Testis (tissue), 3 donors: ENCODE results near the gene RNF168. TPM values are rescaled to one million over a fixed set of nuclear protein-coding genes. Genes with fewer than 3 reads are reported as not detected.

ENCODE experiments used
- DNase-seq: peaks from one replicate; pipeline ENCODE4 v3.0.0-alpha.2; 2019
- H3K27ac ChIP-seq, 2 donors: fragments of 200-600 bp; sonication (generic); one replicate each; pipeline ENCODE4 v1.5.1; 2019
- H3K27me3 ChIP-seq: fragments of 200-600 bp; sonication (generic); one replicate; pipeline ENCODE4 v1.5.1; 2019
- H3K36me3 ChIP-seq: fragments of 200-600 bp; sonication (generic); one replicate; pipeline ENCODE4 v1.5.1; 2017; ENCODE audit warnings: low read depth; ENCODE audit errors: missing control alignments
- H3K4me1 ChIP-seq: fragments of 200-600 bp; sonication (generic); one replicate; pipeline ENCODE4 v1.5.1; 2019
- H3K4me3 ChIP-seq, 2 donors: fragments of 200-600 bp; sonication (generic); one replicate each; pipeline ENCODE4 v1.5.1; 2017 to 2019
- H3K9me3 ChIP-seq: fragments of 200-600 bp; sonication (generic); one replicate; pipeline ENCODE4 v1.5.1; 2017
- CTCF ChIP-seq, 3 experiments: fragments of 450-650 bp in 2 of 3; fragments of 200-600 bp in 1 of 3; sonication (generic) in 1 of 3; IDR thresholded peaks; one replicate each; pipeline ENCODE4 v1.5.1; 2016 to 2019; ENCODE audit warnings: antibody characterized with exemption in 3 of 3, mild to moderate bottlenecking in 2 of 3, moderate library complexity in 1 of 3
- POLR2A ChIP-seq: fragments of 450-650 bp; IDR thresholded peaks from one replicate; pipeline ENCODE4 v1.6.1; 2017; ENCODE audit warnings: antibody characterized with exemption, mild to moderate bottlenecking, moderate library complexity
- WGBS, 2 donors: methylation state at CpG; one replicate each; pipeline ENCODE4 v1.1.5; 2018; 5-methylcytosine and 5-hydroxymethylcytosine counted together
- intact Hi-C: fragments of 100-400 bp; cut with DNase I; formaldehyde crosslinking; loops from one replicate; pipeline ENCODE4 v1.15.1; 2023; ENCODE audit warnings: low total_unique reads
- polyA plus RNA-seq: library from polyadenylated mRNA; stranded (reverse); fragments of 350-450 nt; fragmentation: Illumina TruSeq; extraction: RNeasy Lipid Tissue Mini Kit (QIAGEN cat#74804); gene quantifications from one replicate; pipeline ENCODE4 v1.2.3, GENCODE V29; 2014; ENCODE audit warnings: low read depth, low replicate concordance; ENCODE audit not compliant: insufficient read depth
- total RNA-seq, 2 donors: library from RNA; depleted of rRNA; stranded (reverse); fragments of >200 nt; gene quantifications; one replicate each; pipeline ENCODE4 v1.2.3, GENCODE V29; 2016

The RNF168 gene
- total and polyA plus RNA-seq, 3 donors from 2014 or later, result 37.7 to 52.8 (median 45.4) TPM

- 49 to 72% methylated on average over 11 of the region's 11 CpGs for WGBS, 2 donors
- no peaks in the 10 kb centered on the region for H3K36me3 ChIP-seq
- intact Hi-C loops, result no loop called here
- DNase-seq, result no peak
- no peaks in the 10 kb centered on the region for H3K9me3 ChIP-seq
- no peaks in the 10 kb centered on the region for H3K27me3 ChIP-seq
- TF ChIP-seq CTCF (IDR thresholded peaks at IDR 0.05), result no peak
- no peak for TF ChIP-seq POLR2A
- H3K4me3 ChIP-seq, result peak overlapping the region; percentile 79 to 99
- H3K27ac ChIP-seq, result no peak overlapping the region
- peaks cover 7% of the 10 kb centered on the region for H3K4me1 ChIP-seq
Observed at GRCh38 chr3:196499807-196500524, 3.6 kb downstream of the RNF168 start.

DNA sequence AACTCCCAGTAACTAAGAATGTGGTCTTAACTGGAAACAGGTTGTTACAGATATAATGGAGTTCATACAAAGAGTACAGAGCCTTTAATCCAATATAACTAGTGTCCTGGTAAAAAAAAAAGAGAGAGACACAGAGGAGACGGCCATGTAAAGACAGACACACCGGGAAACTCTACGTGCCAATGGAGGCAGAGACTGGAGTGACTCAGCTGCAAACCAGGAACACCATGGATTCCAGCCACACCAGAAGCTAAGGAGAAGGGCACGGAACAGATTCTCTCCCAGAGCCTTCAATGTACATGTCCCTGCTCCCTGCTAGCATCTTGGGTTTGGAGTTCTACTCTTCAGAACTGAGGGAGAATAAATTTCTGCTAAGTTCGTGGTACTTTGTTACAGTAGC is 4.5 kb downstream of the RNF168 start:
- peaks cover 7% of the 10 kb centered on the region for H3K4me1 ChIP-seq
- no peak for DNase-seq
- no peak overlapping the region for H3K4me3 ChIP-seq
- TF ChIP-seq CTCF (IDR thresholded peaks at IDR 0.05) (no peak), POLR2A (no peak)
- H3K27me3 ChIP-seq, result no peaks in the 10 kb centered on the region
- H3K9me3 ChIP-seq, result no peaks in the 10 kb centered on the region
- intact Hi-C loops, result no loop called here
- H3K36me3 ChIP-seq, result no peaks in the 10 kb centered on the region
- H3K27ac ChIP-seq, result no peak overlapping the region
- WGBS, 2 donors, result 65 to 71% methylated on average over 5 of the region's 5 CpGs

- TF ChIP-seq CTCF (IDR thresholded peaks at IDR 0.05) (no peak), POLR2A (no peak)
- H3K4me1 ChIP-seq, result peaks cover 7% of the 10 kb centered on the region
- no peaks in the 10 kb centered on the region for H3K36me3 ChIP-seq
- H3K27me3 ChIP-seq, result no peaks in the 10 kb centered on the region
- no peaks in the 10 kb centered on the region for H3K9me3 ChIP-seq
- intact Hi-C loops, result no loop called here
- H3K27ac ChIP-seq, result no peak overlapping the region
- H3K4me3 ChIP-seq, result no peak overlapping the region
- DNase-seq, result no peak
- 91 to 98% methylated on average over 8 of the region's 8 CpGs for WGBS, 2 donors
Observed at GRCh38 chr3:196498297-196498696, 5.3 kb downstream of the RNF168 start.

- Histone ChIP-seq H3K9me3 (no peaks in the 10 kb centered on the region), H3K36me3 (no peaks in the 10 kb centered on the region), H3K27me3 (no peaks in the 10 kb centered on the region), H3K4me3 (no peak overlapping the region), H3K4me1 (peaks cover 5% of the 10 kb centered on the region), H3K27ac (no peak overlapping the region)
- intact Hi-C loops, result no loop called here
- no peak for DNase-seq
- WGBS, 2 donors, result 78 to 80% methylated on average over 4 of the region's 4 CpGs
- no peak for TF ChIP-seq CTCF (IDR thresholded peaks at IDR 0.05)
- TF ChIP-seq POLR2A, result no peak
Observed at GRCh38 chr3:196496183-196496582, 7.4 kb downstream of the RNF168 start.

- no peak for DNase-seq
- Histone ChIP-seq H3K36me3 (no peaks in the 10 kb centered on the region), H3K27me3 (no peaks in the 10 kb centered on the region), H3K9me3 (no peaks in the 10 kb centered on the region), H3K4me3 (no peak overlapping the region), H3K4me1 (no peaks in the 10 kb centered on the region), H3K27ac (no peak overlapping the region)
- intact Hi-C loops, result no loop called here
- TF ChIP-seq CTCF (IDR thresholded peaks at IDR 0.05) (no peak), POLR2A (no peak)
- WGBS, 2 donors, result 95 to 98% methylated on average over 7 of the region's 7 CpGs
Observed at GRCh38 chr3:196493292-196493691, 10.3 kb downstream of the RNF168 start.
